Fibroblast of lung (primary cell): ENCODE data around the gene ACOT9. TPM values are rescaled to one million over a fixed set of nuclear protein-coding genes. Genes with fewer than 3 reads are reported as not detected.

ENCODE experiments used
- DNase-seq, 2 donors: peaks; one replicate each; pipeline versions ENCODE4 v3.0.0 to v3.0.0-alpha.2; 2010; ENCODE audit warnings: low read depth in 2 of 2
- H2AFZ ChIP-seq: 2 replicates; pipeline ENCODE4 v1.5.1; 2012; ENCODE audit warnings: low read length, control low read depth, inconsistent platforms
- H3K27ac ChIP-seq: 2 replicates; pipeline ENCODE4 v1.5.1; 2011; ENCODE audit warnings: low read length, control low read depth; ENCODE audit not compliant: insufficient read depth
- H3K27me3 ChIP-seq: 2 replicates; pipeline ENCODE4 v1.5.1; 2011; ENCODE audit warnings: mild to moderate bottlenecking, low read length; ENCODE audit not compliant: control insufficient read depth, insufficient read depth
- H3K36me3 ChIP-seq: 2 replicates; pipeline ENCODE4 v1.5.1; 2011; ENCODE audit warnings: low read length; ENCODE audit not compliant: control insufficient read depth, insufficient read depth
- H3K4me1 ChIP-seq: 2 replicates; pipeline ENCODE4 v1.5.1; 2011; ENCODE audit warnings: low read length; ENCODE audit not compliant: control insufficient read depth, insufficient read depth; ENCODE audit errors: extremely low read depth
- H3K4me2 ChIP-seq: 2 replicates; pipeline ENCODE4 v1.5.1; 2011; ENCODE audit warnings: low read length, control low read depth; ENCODE audit not compliant: insufficient read depth; ENCODE audit errors: extremely low read depth
- H3K4me3 ChIP-seq, 4 experiments: fragments of 200-600 bp in 1 of 4; sonication (generic) in 1 of 4; replicated peaks in 1 of 4; 2 replicates each; pipeline ENCODE4 v1.5.1; 2011 to 2016; ENCODE audit warnings: low read length in 4 of 4, low read depth in 3 of 4, mild to moderate bottlenecking in 3 of 4, control low read depth in 2 of 4, inconsistent platforms in 1 of 4, mixed read lengths in 1 of 4; ENCODE audit not compliant: insufficient read depth in 1 of 4; ENCODE audit errors: control extremely low read depth in 1 of 4
- H3K79me2 ChIP-seq: 2 replicates; pipeline ENCODE4 v1.5.1; 2012; ENCODE audit warnings: mild to moderate bottlenecking, low read length, inconsistent platforms; ENCODE audit not compliant: control insufficient read depth, insufficient read depth
- H3K9ac ChIP-seq: 2 replicates; pipeline ENCODE4 v1.5.1; 2011; ENCODE audit warnings: mild to moderate bottlenecking, low read length, control low read depth; ENCODE audit not compliant: insufficient read depth
- H3K9me3 ChIP-seq: 2 replicates; pipeline ENCODE4 v1.5.1; 2012; ENCODE audit warnings: low read depth, low read length; ENCODE audit not compliant: control insufficient read depth, insufficient read depth
- H4K20me1 ChIP-seq: 2 replicates; pipeline ENCODE4 v1.5.1; 2011; ENCODE audit warnings: low read length; ENCODE audit not compliant: control insufficient read depth, insufficient read depth; ENCODE audit errors: extremely low read depth
- CTCF ChIP-seq, 2 donors: IDR thresholded peaks in 1 of 2; conservative IDR thresholded peaks in 1 of 2; 1 replicate in 1 of 2; 2 replicates in 1 of 2; pipeline ENCODE4 v1.5.1; 2011 to 2012; ENCODE audit warnings: low read length in 2 of 2, control low read depth in 1 of 2, inconsistent platforms in 1 of 2, low read depth in 1 of 2, mild to moderate bottlenecking in 1 of 2
- EZH2 ChIP-seq: IDR thresholded peaks from 2 replicates; pipeline ENCODE4 v1.5.1; 2012; ENCODE audit warnings: low read length, control low read depth, mild to moderate bottlenecking; ENCODE audit errors: missing control alignments
- polyA plus RNA-seq, 2 donors: library from polyadenylated mRNA; depleted of rRNA in 1 of 2; stranded (reverse) in 1 of 2; unstranded in 1 of 2; fragments of >200 nt; gene quantifications; 2 replicates each; pipeline ENCODE4 v1.2.1, GENCODE V29; 2011 to 2012; ENCODE audit warnings: missing spikeins in 1 of 2
- total RNA-seq: library from RNA; depleted of rRNA; stranded (reverse); fragments of >200 nt; gene quantifications from 2 replicates; pipeline ENCODE4 v1.2.1, GENCODE V29; 2014

Gene ACOT9
- total and polyA plus RNA-seq, 2 donors (not counting 1 experiment from before 2014, with no cell fraction given), result 42.3 to 70.9 TPM

- Histone ChIP-seq H3K4me1 (no peaks in the 10 kb centered on the region), H3K9me3 (no peaks in the 10 kb centered on the region), H3K9ac (no peak overlapping the region), H3K36me3 (no peaks in the 10 kb centered on the region), H3K4me2 (no peak overlapping the region), H3K79me2 (no peaks in the 10 kb centered on the region), H3K4me3 (no peak overlapping the region), H2AFZ (no peak overlapping the region), H3K27ac (no peak overlapping the region), H3K27me3 (no peaks in the 10 kb centered on the region), H4K20me1 (no peaks in the 10 kb centered on the region)
- no peak for DNase-seq
- TF ChIP-seq CTCF (conservative IDR thresholded peaks at IDR 0.05 in 1 of 2, IDR thresholded peaks at IDR 0.05 in 1 of 2; ENCODE audit: low read depth in 1 of 2, low read length in 2 of 2) (no peak), EZH2 (no peak)
Observed at GRCh38 chrX:23765449-23765848, 22.4 kb upstream of the ACOT9 start.

- Histone ChIP-seq H3K27ac (no peak overlapping the region), H2AFZ (no peak overlapping the region), H3K9me3 (no peaks in the 10 kb centered on the region), H3K4me1 (no peaks in the 10 kb centered on the region), H3K79me2 (no peaks in the 10 kb centered on the region), H3K4me3 (no peak overlapping the region), H3K36me3 (no peaks in the 10 kb centered on the region), H3K27me3 (no peaks in the 10 kb centered on the region), H3K9ac (no peak overlapping the region), H3K4me2 (no peak overlapping the region), H4K20me1 (no peaks in the 10 kb centered on the region)
- DNase-seq, result no peak
- TF ChIP-seq EZH2 (no peak), CTCF (conservative IDR thresholded peaks at IDR 0.05 in 1 of 2, IDR thresholded peaks at IDR 0.05 in 1 of 2; ENCODE audit: low read depth in 1 of 2, low read length in 2 of 2) (no peak)
Observed at GRCh38 chrX:23764188-23764984, 21.3 kb upstream of the ACOT9 start.

GRCh38 chrX:23759821-23760220, 16.7 kb upstream of the ACOT9 start:
- Histone ChIP-seq H3K4me2 (no peak overlapping the region), H3K27ac (no peak overlapping the region), H4K20me1 (no peaks in the 10 kb centered on the region), H3K4me1 (no peaks in the 10 kb centered on the region), H2AFZ (no peak overlapping the region), H3K9ac (no peak overlapping the region), H3K4me3 (no peak overlapping the region), H3K36me3 (no peaks in the 10 kb centered on the region), H3K27me3 (no peaks in the 10 kb centered on the region), H3K79me2 (no peaks in the 10 kb centered on the region), H3K9me3 (no peaks in the 10 kb centered on the region)
- no peak for DNase-seq
- TF ChIP-seq EZH2 (no peak), CTCF (conservative IDR thresholded peaks at IDR 0.05 in 1 of 2, IDR thresholded peaks at IDR 0.05 in 1 of 2; ENCODE audit: low read depth in 1 of 2, low read length in 2 of 2) (no peak)
